HEK293 (cell line): Measurements from ENCODE around the gene FBN2.

Experiments
- MZF1 ChIP-seq: fragments of 450-650 bp; formaldehyde crosslinking; IDR thresholded peaks from 2 replicates; pipeline ENCODE4 v1.5.1; 2017; ENCODE audit warnings: missing biosample characterization, missing genetic modification characterization, borderline replicate concordance
- SALL2 ChIP-seq: fragments of 450-650 bp; formaldehyde crosslinking; IDR thresholded peaks from 2 replicates; pipeline ENCODE4 v1.5.0; 2017; ENCODE audit warnings: missing biosample characterization, mild to moderate bottlenecking, missing genetic modification characterization, borderline replicate concordance
- YY1 ChIP-seq: fragments of 450-650 bp; formaldehyde crosslinking; IDR thresholded peaks from 2 replicates; pipeline ENCODE4 v1.5.1; 2018; ENCODE audit warnings: missing biosample characterization, missing genetic modification characterization
- ZFHX2 ChIP-seq: fragments of 450-650 bp; formaldehyde crosslinking; conservative IDR thresholded peaks from 2 replicates; pipeline ENCODE4 v1.5.1; 2016; ENCODE audit warnings: missing biosample characterization, missing genetic modification characterization
- ZIC2 ChIP-seq: fragments of 450-650 bp; formaldehyde crosslinking; IDR thresholded peaks from 2 replicates; pipeline ENCODE4 v1.5.1; 2016; ENCODE audit warnings: missing biosample characterization, missing genetic modification characterization
- ZNF214 ChIP-seq: fragments of 450-650 bp; formaldehyde crosslinking; IDR thresholded peaks from 2 replicates; pipeline ENCODE4 v1.5.1; 2017; ENCODE audit warnings: missing biosample characterization, mild to moderate bottlenecking, missing genetic modification characterization, borderline replicate concordance
- ZNF23 ChIP-seq: fragments of 450-650 bp; formaldehyde crosslinking; IDR thresholded peaks from 2 replicates; pipeline ENCODE4 v1.5.1; 2016; ENCODE audit warnings: missing biosample characterization, missing genetic modification characterization, borderline replicate concordance
- ZNF544 ChIP-seq: fragments of 450-650 bp; formaldehyde crosslinking; IDR thresholded peaks from 2 replicates; pipeline ENCODE4 v1.5.0; 2017; ENCODE audit warnings: missing biosample characterization, missing genetic modification characterization
- ZSCAN18 ChIP-seq: fragments of 450-650 bp; formaldehyde crosslinking; IDR thresholded peaks from 2 replicates; pipeline ENCODE4 v1.5.1; 2016; ENCODE audit warnings: missing biosample characterization, missing genetic modification characterization
- TF ChIP-seq, protein P1 (sequence below): fragments of 450-650 bp; formaldehyde crosslinking; IDR thresholded peaks from 2 replicates; pipeline ENCODE4 v1.5.1; 2016; ENCODE audit warnings: missing biosample characterization, missing genetic modification characterization
- TF ChIP-seq, protein P2 (sequence below): fragments of 450-650 bp; formaldehyde crosslinking; IDR thresholded peaks from 2 replicates; pipeline ENCODE4 v1.5.1; 2016; ENCODE audit warnings: missing biosample characterization, missing genetic modification characterization
- TF ChIP-seq, protein P3 (sequence below): fragments of 450-650 bp; formaldehyde crosslinking; IDR thresholded peaks from 2 replicates; pipeline ENCODE4 v1.5.1; 2016; ENCODE audit warnings: missing biosample characterization, missing genetic modification characterization, low read depth
- TF ChIP-seq, protein P4 (sequence below): fragments of 450-650 bp; formaldehyde crosslinking; IDR thresholded peaks from 2 replicates; pipeline ENCODE4 v1.5.1; 2016; ENCODE audit warnings: missing biosample characterization, missing genetic modification characterization

GRCh38 chr5:128480906-128481633 is 57.0 kb downstream of the FBN2 start:
- TF ChIP-seq, protein P1, sequence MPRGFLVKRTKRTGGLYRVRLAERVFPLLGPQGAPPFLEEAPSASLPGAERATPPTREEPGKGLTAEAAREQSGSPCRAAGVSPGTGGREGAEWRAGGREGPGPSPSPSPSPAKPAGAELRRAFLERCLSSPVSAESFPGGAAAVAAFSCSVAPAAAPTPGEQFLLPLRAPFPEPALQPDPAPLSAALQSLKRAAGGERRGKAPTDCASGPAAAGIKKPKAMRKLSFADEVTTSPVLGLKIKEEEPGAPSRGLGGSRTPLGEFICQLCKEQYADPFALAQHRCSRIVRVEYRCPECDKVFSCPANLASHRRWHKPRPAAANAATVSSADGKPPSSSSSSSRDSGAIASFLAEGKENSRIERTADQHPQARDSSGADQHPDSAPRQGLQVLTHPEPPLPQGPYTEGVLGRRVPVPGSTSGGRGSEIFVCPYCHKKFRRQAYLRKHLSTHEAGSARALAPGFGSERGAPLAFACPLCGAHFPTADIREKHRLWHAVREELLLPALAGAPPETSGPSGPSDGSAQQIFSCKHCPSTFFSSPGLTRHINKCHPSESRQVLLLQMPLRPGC (tag by site-specific recombination): no peak
- no peak for TF ChIP-seq ZIC2
- TF ChIP-seq, protein P2, sequence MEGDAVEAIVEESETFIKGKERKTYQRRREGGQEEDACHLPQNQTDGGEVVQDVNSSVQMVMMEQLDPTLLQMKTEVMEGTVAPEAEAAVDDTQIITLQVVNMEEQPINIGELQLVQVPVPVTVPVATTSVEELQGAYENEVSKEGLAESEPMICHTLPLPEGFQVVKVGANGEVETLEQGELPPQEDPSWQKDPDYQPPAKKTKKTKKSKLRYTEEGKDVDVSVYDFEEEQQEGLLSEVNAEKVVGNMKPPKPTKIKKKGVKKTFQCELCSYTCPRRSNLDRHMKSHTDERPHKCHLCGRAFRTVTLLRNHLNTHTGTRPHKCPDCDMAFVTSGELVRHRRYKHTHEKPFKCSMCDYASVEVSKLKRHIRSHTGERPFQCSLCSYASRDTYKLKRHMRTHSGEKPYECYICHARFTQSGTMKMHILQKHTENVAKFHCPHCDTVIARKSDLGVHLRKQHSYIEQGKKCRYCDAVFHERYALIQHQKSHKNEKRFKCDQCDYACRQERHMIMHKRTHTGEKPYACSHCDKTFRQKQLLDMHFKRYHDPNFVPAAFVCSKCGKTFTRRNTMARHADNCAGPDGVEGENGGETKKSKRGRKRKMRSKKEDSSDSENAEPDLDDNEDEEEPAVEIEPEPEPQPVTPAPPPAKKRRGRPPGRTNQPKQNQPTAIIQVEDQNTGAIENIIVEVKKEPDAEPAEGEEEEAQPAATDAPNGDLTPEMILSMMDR (tag by site-specific recombination): no peak
- no peak for TF ChIP-seq ZNF544 (tag by site-specific recombination)
- TF ChIP-seq, protein P3, sequence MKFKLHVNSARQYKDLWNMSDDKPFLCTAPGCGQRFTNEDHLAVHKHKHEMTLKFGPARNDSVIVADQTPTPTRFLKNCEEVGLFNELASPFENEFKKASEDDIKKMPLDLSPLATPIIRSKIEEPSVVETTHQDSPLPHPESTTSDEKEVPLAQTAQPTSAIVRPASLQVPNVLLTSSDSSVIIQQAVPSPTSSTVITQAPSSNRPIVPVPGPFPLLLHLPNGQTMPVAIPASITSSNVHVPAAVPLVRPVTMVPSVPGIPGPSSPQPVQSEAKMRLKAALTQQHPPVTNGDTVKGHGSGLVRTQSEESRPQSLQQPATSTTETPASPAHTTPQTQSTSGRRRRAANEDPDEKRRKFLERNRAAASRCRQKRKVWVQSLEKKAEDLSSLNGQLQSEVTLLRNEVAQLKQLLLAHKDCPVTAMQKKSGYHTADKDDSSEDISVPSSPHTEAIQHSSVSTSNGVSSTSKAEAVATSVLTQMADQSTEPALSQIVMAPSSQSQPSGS (tag by site-specific recombination): no peak
- TF ChIP-seq ZNF214 (tag by site-specific recombination): no peak
- no peak for TF ChIP-seq ZFHX2
- TF ChIP-seq ZSCAN18: no peak
- no peak for TF ChIP-seq YY1 (tag by site-specific recombination)
- TF ChIP-seq ZNF23 (tag by site-specific recombination): no peak
- TF ChIP-seq SALL2: no peak
- TF ChIP-seq MZF1 (tag by site-specific recombination): no peak
- TF ChIP-seq, protein P4, sequence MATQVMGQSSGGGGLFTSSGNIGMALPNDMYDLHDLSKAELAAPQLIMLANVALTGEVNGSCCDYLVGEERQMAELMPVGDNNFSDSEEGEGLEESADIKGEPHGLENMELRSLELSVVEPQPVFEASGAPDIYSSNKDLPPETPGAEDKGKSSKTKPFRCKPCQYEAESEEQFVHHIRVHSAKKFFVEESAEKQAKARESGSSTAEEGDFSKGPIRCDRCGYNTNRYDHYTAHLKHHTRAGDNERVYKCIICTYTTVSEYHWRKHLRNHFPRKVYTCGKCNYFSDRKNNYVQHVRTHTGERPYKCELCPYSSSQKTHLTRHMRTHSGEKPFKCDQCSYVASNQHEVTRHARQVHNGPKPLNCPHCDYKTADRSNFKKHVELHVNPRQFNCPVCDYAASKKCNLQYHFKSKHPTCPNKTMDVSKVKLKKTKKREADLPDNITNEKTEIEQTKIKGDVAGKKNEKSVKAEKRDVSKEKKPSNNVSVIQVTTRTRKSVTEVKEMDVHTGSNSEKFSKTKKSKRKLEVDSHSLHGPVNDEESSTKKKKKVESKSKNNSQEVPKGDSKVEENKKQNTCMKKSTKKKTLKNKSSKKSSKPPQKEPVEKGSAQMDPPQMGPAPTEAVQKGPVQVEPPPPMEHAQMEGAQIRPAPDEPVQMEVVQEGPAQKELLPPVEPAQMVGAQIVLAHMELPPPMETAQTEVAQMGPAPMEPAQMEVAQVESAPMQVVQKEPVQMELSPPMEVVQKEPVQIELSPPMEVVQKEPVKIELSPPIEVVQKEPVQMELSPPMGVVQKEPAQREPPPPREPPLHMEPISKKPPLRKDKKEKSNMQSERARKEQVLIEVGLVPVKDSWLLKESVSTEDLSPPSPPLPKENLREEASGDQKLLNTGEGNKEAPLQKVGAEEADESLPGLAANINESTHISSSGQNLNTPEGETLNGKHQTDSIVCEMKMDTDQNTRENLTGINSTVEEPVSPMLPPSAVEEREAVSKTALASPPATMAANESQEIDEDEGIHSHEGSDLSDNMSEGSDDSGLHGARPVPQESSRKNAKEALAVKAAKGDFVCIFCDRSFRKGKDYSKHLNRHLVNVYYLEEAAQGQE (tag by site-specific recombination): no peak
